Fibroblast of pulmonary artery (primary cell): ENCODE data around the gene SELENBP1.

Source experiments
- DNase-seq: peaks from one replicate; pipeline ENCODE4 v3.0.0-alpha.2; 2010; ENCODE audit warnings: low read depth
- H3K4me3 ChIP-seq: replicated peaks from 2 replicates; pipeline ENCODE4 v1.5.1; 2011; ENCODE audit warnings: low read depth, mild to moderate bottlenecking, control low read depth, low read length, moderate library complexity
- CTCF ChIP-seq: IDR thresholded peaks from 2 replicates; pipeline ENCODE4 v1.5.1; 2011; ENCODE audit warnings: mild to moderate bottlenecking, control low read depth, low read length, inconsistent platforms; ENCODE audit errors: missing control alignments

SELENBP1 gene

GRCh38 chr1:151327903-151328674 lies 44.4 kb downstream of the SELENBP1 start:
- H3K4me3 ChIP-seq = peak overlapping the region; percentile 84
- DNase-seq = no peak
- no peak for TF ChIP-seq CTCF

- H3K4me3 ChIP-seq = peak within 1 kb of the TSS; percentile 84
- peak; percentile 99 for DNase-seq
- no peak for TF ChIP-seq CTCF
These were observed 45.1 kb downstream of the SELENBP1 start, which contains the start of gene PI4KB for GRCh38 chr1:151327223-151327902. Gene PI4KB (minus strand): TSS chr1:151327416. CDS start chr1:151316481, 10,935 bp downstream.

GRCh38 chr1:151326619-151327222 lies 45.8 kb downstream of the SELENBP1 start:
- DNase-seq = peak; percentile 57
- TF ChIP-seq CTCF = no peak
- H3K4me3 ChIP-seq = peak overlapping the region; percentile 84

- no peak for DNase-seq
- H3K4me3 ChIP-seq = peak overlapping the region; percentile 84
- TF ChIP-seq CTCF = no peak
These were observed 46.7 kb downstream of the SELENBP1 start for GRCh38 chr1:151325646-151326429.

- peak overlapping the region; percentile 84 for H3K4me3 ChIP-seq
- TF ChIP-seq CTCF = no peak
- peak; percentile 23 for DNase-seq
These were observed 47.3 kb downstream of the SELENBP1 start for GRCh38 chr1:151325231-151325630.

GRCh38 chr1:151324390-151324930 lies 48.0 kb downstream of the SELENBP1 start:
- no peak overlapping the region for H3K4me3 ChIP-seq
- TF ChIP-seq CTCF = no peak
- no peak for DNase-seq
